Prostate gland (tissue), 2 donors: ENCODE data around the gene CCRL2. TPM values are rescaled to one million over a fixed set of nuclear protein-coding genes. Genes with fewer than 3 reads are reported as not detected.

ENCODE experiments used
- DNase-seq: peaks from one replicate; pipeline ENCODE4 v3.0.0-alpha.2; 2019; ENCODE audit warnings: low spot score
- H3K27ac ChIP-seq, 2 donors: fragments of 200-600 bp; sonication (generic); 2 replicates each; pipeline ENCODE4 v1.5.1; 2017 to 2019
- H3K27me3 ChIP-seq: fragments of 200-600 bp; sonication (generic); replicated peaks from 2 replicates; pipeline ENCODE4 v1.5.1; 2019; ENCODE audit not compliant: insufficient read depth
- H3K36me3 ChIP-seq, 2 donors: fragments of 200-600 bp; sonication (generic); 1 replicate in 1 of 2; 2 replicates in 1 of 2; pipeline versions ENCODE4 v1.5.1 to v1.8.1; 2017 to 2019
- H3K4me1 ChIP-seq: fragments of 200-600 bp; sonication (generic); replicated peaks from 2 replicates; pipeline ENCODE4 v1.5.1; 2019
- H3K4me3 ChIP-seq, 2 donors: fragments of 200-600 bp; sonication (generic); 2 replicates each; pipeline ENCODE4 v1.5.1; 2017 to 2019
- H3K9me3 ChIP-seq: fragments of 200-600 bp; sonication (generic); 2 replicates; pipeline ENCODE4 v1.5.1; 2017
- CTCF ChIP-seq, 4 experiments: fragments of 200-600 bp in 2 of 4; fragments of 450-650 bp in 2 of 4; sonication (generic) in 2 of 4; IDR thresholded peaks; 1 replicate in 3 of 4; 2 replicates in 1 of 4; pipeline ENCODE4 v1.5.1; 2016 to 2019; ENCODE audit warnings: antibody characterized with exemption in 4 of 4, mild to moderate bottlenecking in 2 of 4, moderate library complexity in 2 of 4
- POLR2A ChIP-seq: fragments of 450-650 bp; IDR thresholded peaks from one replicate; pipeline ENCODE4 v1.6.1; 2016; ENCODE audit warnings: antibody characterized with exemption, mild to moderate bottlenecking
- POLR2AphosphoS5 ChIP-seq: sonication (generic); formaldehyde crosslinking; IDR thresholded peaks from one replicate; pipeline ENCODE4 v1.6.1; 2017; ENCODE audit warnings: antibody characterized with exemption
- WGBS: methylation state at CpG from one replicate; pipeline ENCODE4 v1.1.5; 2018; 5-methylcytosine and 5-hydroxymethylcytosine counted together
- intact Hi-C: fragments of 100-400 bp; cut with DNase I; formaldehyde crosslinking; loops from one replicate; pipeline ENCODE4 v1.14.2; 2022
- total RNA-seq, 2 donors: library from RNA; depleted of rRNA; stranded (reverse); fragments of >200 nt; gene quantifications; one replicate each; pipeline ENCODE4 v1.1.0, GENCODE V29; 2016

Gene CCRL2
- total RNA-seq, 2 donors from 2014 or later = 0.09 to 0.45 TPM

GRCh38 chr3:46368569-46368968, 38.5 kb upstream of the CCRL2 start:
- Histone ChIP-seq H3K4me3 (no peak overlapping the region), H3K27ac (no peak overlapping the region), H3K36me3 (no peaks in the 10 kb centered on the region), H3K9me3 (no peaks in the 10 kb centered on the region), H3K4me1 (no peaks in the 10 kb centered on the region), H3K27me3 (no peaks in the 10 kb centered on the region)
- 80% methylated on average over 7 of the region's 7 CpGs for WGBS
- no peak for DNase-seq
- intact Hi-C loops = no loop called here
- TF ChIP-seq CTCF (IDR thresholded peaks at IDR 0.05) (peak in 2 of 4 experiments; percentile 15 to 23), POLR2AphosphoS5 (no peak), POLR2A (no peak)

- H3K4me1 ChIP-seq = no peaks in the 10 kb centered on the region
- TF ChIP-seq POLR2A (no peak), CTCF (IDR thresholded peaks at IDR 0.05) (no peak), POLR2AphosphoS5 (no peak)
- H3K9me3 ChIP-seq = no peaks in the 10 kb centered on the region
- 80% methylated on average over 4 of the region's 4 CpGs for WGBS
- DNase-seq = no peak
- H3K4me3 ChIP-seq = no peak overlapping the region
- H3K36me3 ChIP-seq = no peaks in the 10 kb centered on the region
- no peaks in the 10 kb centered on the region for H3K27me3 ChIP-seq
- H3K27ac ChIP-seq = no peak overlapping the region
- intact Hi-C loops = no loop called here
Measured at GRCh38 chr3:46369151-46369550, 37.9 kb upstream of the CCRL2 start.

GRCh38 chr3:46369675-46370132, 37.4 kb upstream of the CCRL2 start:
- intact Hi-C loops = no loop called here
- WGBS = 73% methylated on average over 6 of the region's 6 CpGs
- no peak overlapping the region for H3K27ac ChIP-seq

GRCh38 chr3:46370839-46371518, 36.1 kb upstream of the CCRL2 start, which contains the start of gene CCR5:
Gene CCR5 (plus strand): TSS chr3:46370946. CDS start chr3:46372903, 1,957 bp downstream.
- Histone ChIP-seq H3K9me3 (no peaks in the 10 kb centered on the region), H3K36me3 (no peaks in the 10 kb centered on the region), H3K27ac (no peak within 1 kb of the TSS), H3K4me1 (no peaks in the 10 kb centered on the region), H3K4me3 (no peak within 1 kb of the TSS), H3K27me3 (no peaks in the 10 kb centered on the region)
- WGBS = 33% methylated on average over 5 of the region's 5 CpGs
- TF ChIP-seq CTCF (IDR thresholded peaks at IDR 0.05) = no peak
- TF ChIP-seq POLR2AphosphoS5 = no peak
- no peak for TF ChIP-seq POLR2A
- DNase-seq = no peak
- intact Hi-C loops = no loop called here

More at GRCh38 chr3:46369675-46370132, 37.4 kb upstream of the CCRL2 start:
- TF ChIP-seq CTCF (IDR thresholded peaks at IDR 0.05) (no peak), POLR2AphosphoS5 (no peak), POLR2A (no peak)
- Histone ChIP-seq H3K36me3 (no peaks in the 10 kb centered on the region), H3K27me3 (no peaks in the 10 kb centered on the region), H3K4me1 (no peaks in the 10 kb centered on the region), H3K9me3 (no peaks in the 10 kb centered on the region), H3K4me3 (no peak overlapping the region)
- DNase-seq = no peak
